Measurements from ENCODE around the gene FCN2. TPM values are rescaled to one million over a fixed set of nuclear protein-coding genes. Genes with fewer than 3 reads are reported as not detected.
"Not testable (repeated sequence)": the region's sequence is repeated elsewhere in the genome, so short reads cannot be mapped to it uniquely, and the experiment has no call there.

Gene FCN2
- total RNA-seq, 2 donors from 2014 or later = not detected

DNA sequence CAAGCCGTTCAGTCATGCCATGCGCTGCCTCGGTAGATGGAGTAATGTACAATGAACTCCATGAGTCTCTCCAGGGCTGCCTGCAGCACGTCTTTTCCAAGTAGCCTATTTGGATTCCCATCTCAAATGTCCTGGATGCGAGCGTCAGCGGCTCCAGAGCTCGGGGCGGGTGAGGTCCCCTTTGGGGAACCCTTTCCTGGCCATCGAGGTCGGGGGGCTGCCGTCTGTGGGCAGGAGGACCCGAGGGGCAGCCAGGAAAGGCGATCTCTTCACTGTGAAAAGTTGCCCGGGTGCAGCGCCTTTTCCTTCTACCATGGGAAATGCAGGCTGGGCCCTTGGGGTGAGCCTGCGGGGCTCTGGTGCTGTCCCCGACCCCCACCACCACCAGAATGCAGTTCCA is 36.9 kb upstream of the FCN2 start:
- no peaks in the 10 kb centered on the region for H3K36me3 Mint-ChIP-seq
- no peak for DNase-seq (ENCODE audit: low spot score in 2 of 2)
- H3K27ac Mint-ChIP-seq = no peak overlapping the region
- H3K9me3 Mint-ChIP-seq = no peaks in the 10 kb centered on the region
- no peak for ATAC-seq

DNA sequence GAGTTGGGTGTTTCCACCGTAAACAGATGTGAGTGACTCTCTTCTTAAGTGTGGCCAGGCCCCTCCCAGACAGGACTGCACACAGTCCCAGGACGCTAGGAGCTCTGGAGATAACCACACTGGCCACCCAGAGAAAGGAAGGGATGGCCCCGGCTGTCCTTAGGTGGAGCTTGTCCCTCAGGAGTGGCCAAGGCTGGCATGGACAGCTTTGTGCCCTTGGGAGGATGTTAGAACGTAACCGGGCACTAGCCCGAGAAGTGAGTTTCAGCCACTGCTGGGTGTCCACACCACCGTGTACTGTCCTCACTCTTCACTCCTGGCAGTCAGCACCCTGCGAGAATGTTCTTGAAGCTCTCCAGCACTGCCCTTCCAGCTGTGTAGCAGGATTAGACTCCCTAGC is 35.8 kb upstream of the FCN2 start:
- Mint-ChIP-seq H3K9me3 (no peaks in the 10 kb centered on the region), H3K27ac (no peak overlapping the region), H3K36me3 (no peaks in the 10 kb centered on the region)
- ATAC-seq (no peak), DNase-seq (ENCODE audit: low spot score in 2 of 2) (no peak)

DNA sequence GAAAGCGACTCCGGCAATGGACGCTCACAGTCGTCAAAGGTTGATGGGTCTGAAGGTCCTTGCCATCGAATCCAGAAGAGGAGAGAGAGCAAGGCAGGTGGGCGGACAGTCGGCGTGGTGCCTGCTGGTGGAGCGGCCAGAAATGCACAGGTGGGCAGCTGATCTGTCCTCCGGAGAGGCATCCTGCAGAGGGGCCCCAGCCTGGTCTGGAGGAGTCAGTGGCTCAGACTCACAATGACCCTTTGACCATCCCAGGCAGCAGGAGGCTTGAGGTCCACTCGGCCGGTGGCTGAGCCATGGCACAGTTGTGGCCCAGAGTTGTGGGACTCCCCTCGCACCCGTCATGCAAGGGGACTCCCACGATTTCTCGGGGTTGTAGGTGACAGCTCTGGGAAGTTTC is 34.4 kb upstream of the FCN2 start:
- ATAC-seq = no peak
- H3K36me3 Mint-ChIP-seq = no peaks in the 10 kb centered on the region
- no peak for DNase-seq (ENCODE audit: low spot score in 2 of 2)
- no peak overlapping the region for H3K27ac Mint-ChIP-seq
- H3K9me3 Mint-ChIP-seq = no peaks in the 10 kb centered on the region

DNA sequence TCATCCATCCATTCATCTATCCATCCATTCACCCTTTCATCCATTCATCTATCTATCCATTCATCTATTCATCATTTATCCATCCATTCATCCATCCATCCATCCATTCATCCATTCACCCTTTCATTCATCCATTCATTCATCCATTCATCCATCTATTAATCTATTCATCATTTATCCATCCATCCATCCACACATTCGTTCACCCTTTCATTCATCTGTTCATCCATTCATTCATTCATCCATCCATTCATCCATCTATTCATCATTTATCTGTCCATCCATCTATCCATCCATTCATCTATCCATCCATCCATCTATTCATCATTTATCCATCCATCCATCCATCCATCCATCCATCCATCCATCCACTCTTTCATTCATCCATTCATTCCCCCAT is 33.9 kb upstream of the FCN2 start:
- ATAC-seq = no peak
- Mint-ChIP-seq H3K9me3 (no peaks in the 10 kb centered on the region), H3K27ac (no peak overlapping the region), H3K36me3 (no peaks in the 10 kb centered on the region)
- no peak for DNase-seq (ENCODE audit: low spot score in 2 of 2)

DNA sequence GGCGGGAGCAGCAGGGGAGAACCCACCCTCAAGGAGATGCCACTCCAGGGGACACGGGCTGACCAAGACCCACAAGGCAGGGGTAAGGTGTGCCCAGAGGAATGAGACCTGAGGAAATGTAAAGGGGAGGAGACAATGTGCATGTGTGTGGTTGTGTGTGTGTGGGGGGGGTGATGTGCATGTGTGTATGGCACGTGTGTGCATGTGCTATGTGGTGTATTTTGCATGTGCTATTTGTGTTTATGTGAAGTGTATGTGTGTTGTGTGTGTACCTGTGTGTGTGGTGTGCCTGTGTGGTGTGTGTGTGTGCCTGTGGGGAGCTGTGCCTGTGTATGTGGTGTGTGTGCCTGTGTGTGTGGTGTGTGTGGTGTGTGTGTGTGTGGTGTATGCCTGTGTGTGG is 33.5 kb upstream of the FCN2 start:
- ATAC-seq (no peak), DNase-seq (ENCODE audit: low spot score in 2 of 2) (no peak)
- Mint-ChIP-seq H3K36me3 (no peaks in the 10 kb centered on the region), H3K9me3 (no peaks in the 10 kb centered on the region), H3K27ac (no peak overlapping the region)

DNA sequence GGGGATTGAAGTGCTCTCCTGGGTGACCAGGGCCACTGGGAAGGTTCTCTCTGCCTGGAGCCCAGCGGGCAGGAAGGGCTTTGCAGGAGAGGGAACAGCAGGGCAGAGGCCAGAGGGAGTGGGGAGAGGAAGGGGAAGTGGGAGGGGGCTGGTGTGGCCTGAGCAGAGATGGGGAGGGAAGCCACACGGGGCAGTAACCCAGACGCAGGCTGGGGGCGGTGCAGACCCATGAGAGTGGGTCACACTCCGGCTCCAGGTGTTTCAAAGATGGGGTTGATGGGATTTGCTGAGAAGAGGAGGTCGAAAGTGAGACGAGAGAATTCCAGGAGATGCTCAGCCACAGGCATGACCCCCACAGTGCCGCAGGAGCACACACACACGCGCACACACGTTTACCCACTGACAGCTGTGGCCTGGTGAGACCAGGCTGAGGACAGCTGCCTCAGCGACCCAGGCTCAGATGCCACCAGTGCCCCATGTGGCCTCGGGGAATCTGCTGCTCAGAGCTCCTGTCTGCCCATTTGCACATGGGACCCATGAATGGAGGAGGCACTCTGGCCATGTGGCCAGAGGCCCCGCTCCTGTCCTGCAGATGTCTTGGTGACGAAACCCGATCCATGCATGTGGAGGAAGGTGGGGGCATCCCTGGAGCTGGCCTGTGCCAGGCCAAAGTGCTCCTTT is 32.7 kb upstream of the FCN2 start:
- ATAC-seq (no peak), DNase-seq (ENCODE audit: low spot score in 2 of 2) (no peak)
- Mint-ChIP-seq H3K36me3 (no peaks in the 10 kb centered on the region), H3K9me3 (no peaks in the 10 kb centered on the region), H3K27ac (no peak overlapping the region)

DNA sequence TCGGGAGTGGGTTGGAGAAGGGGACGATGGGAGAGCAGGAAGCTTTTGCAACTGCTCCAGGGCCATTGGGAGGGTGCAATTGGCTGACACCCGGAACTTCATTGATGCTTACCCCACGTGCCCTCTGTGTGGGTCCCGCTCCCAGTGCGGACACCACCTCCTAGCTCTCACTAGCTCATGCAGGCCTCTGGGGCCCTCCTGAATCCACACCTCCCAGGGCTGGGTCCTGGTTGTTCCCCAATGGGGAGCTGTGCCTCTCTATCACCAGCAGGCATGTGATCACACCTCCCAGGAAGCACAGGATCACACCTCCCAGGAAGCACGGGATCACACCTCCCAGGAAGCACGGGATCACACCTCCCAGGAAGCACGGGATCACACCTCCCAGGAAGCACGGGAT is 32.1 kb upstream of the FCN2 start:
- Mint-ChIP-seq H3K9me3 (no peaks in the 10 kb centered on the region), H3K36me3 (no peaks in the 10 kb centered on the region), H3K27ac (no peak overlapping the region)
- DNase-seq (ENCODE audit: low spot score in 2 of 2) (no peak), ATAC-seq (no peak)

DNA sequence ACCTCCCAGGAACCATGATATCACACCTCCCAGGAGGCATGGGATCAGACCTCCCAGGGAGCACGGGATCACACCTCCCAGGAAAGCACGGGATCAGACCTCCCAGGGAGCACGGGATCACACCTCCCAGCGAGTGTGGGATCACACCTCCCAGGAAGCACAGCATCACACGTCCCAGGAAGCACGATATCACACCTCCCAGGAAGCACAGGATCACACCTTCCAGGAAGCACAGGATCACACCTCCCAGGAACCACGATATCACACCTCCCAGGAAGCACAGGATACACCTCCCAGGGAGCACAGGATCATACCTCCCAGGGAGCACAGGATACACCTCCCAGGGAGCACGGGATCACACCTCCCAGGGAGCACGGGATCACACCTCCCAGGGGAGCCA is 30.0 kb upstream of the FCN2 start:
- Mint-ChIP-seq H3K27ac (no peak overlapping the region), H3K36me3 (no peaks in the 10 kb centered on the region), H3K9me3 (no peaks in the 10 kb centered on the region)
- ATAC-seq (no peak), DNase-seq (ENCODE audit: low spot score in 2 of 2) (no peak)

DNA sequence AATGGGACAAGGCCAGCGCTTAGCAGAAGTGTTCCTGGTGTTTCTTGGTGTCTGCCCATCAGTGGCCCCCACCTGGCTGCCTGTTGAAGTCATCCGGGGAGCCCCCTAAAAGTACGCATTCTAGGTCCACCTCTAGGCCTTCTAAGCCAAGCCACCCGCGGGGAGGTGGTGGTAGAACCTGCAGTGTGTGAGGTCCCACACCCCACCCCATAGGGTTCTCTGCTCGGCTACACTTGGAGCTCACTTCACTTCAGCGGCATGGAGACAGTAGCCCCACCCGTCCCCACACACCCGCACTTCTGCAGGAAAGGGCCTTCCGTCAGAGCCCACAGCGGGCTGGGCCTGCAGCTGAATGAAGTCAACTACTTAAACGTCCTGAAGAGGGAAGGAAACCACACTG is 29.6 kb upstream of the FCN2 start:
- Mint-ChIP-seq H3K36me3 (no peaks in the 10 kb centered on the region), H3K27ac (no peak overlapping the region), H3K9me3 (no peaks in the 10 kb centered on the region)
- ATAC-seq (no peak), DNase-seq (ENCODE audit: low spot score in 2 of 2) (peak in 1 of 2 donors; percentile 30)

DNA sequence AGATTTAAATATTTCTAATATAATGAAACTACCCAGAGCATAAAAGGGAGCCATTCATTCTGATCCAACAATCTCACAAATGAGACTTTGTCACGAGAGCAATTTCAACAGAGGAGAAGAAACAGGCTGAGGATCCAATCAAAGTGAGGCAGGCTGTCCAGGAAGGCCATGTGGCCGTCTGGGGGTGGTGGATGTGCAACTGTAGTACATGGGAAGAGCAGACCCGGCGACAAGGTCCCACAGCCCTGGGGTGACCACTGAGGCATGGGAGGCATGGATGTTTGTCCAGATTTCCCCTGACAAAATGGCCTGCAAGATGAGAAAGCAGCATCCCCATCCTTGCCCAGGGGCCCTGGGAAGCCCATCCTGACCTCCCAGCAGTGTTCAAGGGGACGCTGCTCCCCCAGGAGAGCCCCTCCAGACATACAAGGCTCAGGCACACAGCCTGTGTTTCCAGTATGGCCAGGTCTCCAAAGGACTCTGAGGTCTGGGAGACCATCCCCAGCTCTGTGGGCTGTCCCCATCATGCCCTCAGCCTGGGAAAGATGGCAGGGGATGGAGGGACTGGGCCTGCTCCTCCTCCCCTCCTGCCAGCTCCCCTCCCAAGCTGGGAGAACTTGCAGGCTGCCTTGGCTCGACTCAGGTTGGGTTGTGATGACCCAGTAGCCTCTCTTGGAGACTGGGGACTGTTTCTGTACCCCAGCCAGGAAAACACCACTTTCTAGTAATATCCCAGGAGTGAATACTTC is 27.5 kb upstream of the FCN2 start:
- Mint-ChIP-seq H3K27ac (no peak overlapping the region), H3K36me3 (peaks cover 6 to 7% of the 10 kb centered on the region in 2 donors), H3K9me3 (peaks cover 4 to 5% of the 10 kb centered on the region in 2 donors)
- no peak for DNase-seq (ENCODE audit: low spot score in 2 of 2)
- ATAC-seq = no peak

DNA sequence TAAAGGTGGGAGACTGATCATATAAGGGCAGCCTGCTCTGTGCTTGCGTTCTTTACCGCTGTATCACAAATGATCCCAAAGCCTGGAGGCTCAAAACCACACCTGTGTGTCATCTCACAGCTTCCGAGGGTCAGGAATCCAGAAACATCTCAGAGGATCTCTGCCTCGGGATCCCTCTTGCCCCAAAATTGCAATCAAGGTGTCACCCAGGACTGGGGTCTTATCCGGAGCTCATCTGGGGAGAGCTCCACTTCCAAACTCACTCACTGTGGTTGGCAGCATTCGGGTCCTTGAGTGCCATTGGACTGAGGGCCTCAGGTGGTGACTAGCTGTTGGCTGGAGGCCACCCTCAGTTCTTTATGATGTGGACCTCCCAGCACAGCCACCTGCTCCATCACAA is 26.7 kb upstream of the FCN2 start:
- H3K9me3 Mint-ChIP-seq = peaks cover 4 to 5% of the 10 kb centered on the region in 2 donors

DNA sequence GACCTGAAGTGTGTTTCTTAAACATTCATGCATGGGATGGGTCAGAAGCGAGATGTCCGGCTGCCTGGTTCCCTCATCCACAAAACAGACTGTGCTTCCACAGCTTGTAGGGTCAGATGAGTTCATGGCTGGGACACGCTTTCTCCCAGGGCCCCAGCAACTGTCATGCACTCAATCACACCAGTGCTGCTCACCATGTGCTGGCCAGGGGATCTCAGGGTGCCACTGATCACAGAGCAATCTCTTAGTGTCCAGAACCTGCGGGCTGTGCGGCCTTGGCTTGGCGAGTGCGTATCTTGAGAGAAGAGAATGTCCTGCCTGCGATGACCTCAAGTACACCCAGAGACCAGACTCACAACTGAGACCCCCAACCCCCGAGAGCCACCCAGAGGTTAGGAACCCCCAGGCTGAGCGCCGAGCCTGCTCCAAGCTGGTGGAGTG is 26.0 kb upstream of the FCN2 start:
- peaks cover 6 to 7% of the 10 kb centered on the region in 2 donors for H3K36me3 Mint-ChIP-seq
- no peak for DNase-seq (ENCODE audit: low spot score in 2 of 2)
- H3K27ac Mint-ChIP-seq = no peak overlapping the region
- H3K9me3 Mint-ChIP-seq = peaks cover 4 to 5% of the 10 kb centered on the region in 2 donors
- no peak for ATAC-seq

More for the DNA sequence above, 26.7 kb upstream of the FCN2 start:
- DNase-seq (ENCODE audit: low spot score in 2 of 2) (no peak), ATAC-seq (no peak)
- H3K27ac Mint-ChIP-seq = no peak overlapping the region
- peaks cover 6 to 7% of the 10 kb centered on the region in 2 donors for H3K36me3 Mint-ChIP-seq

DNA sequence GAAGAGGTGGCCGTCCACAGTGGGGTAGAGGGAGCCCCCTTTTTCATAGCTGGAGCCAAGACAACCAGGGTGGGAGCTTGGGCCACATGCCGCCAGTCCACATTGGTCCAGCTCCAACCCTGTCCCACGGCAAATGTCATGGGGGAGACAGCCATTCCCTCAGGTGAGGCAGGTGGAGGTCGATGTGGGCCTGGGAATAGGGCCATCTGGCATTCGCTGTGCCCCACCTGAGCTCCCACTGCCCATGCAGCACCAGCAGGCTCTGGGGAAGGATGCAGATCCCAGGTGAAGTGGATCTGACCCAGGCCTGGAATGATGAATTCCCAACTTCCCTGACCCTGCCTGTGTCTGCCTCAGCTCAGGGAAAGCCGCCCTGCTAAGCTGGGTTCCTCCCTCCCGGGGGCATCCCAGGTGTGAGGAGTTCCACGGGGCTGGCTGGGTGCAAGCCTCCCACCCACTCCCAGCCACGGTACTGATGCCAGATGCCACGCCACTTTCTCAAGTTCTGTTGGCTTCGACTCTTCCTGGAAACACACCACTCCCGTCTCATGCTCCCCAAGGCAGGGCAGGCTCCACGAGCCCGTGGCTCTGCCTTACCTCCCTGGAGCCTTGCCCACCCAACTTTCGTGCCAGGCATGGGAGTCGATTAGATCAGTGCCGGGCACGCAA is 25.2 kb upstream of the FCN2 start:
- no peak for DNase-seq (ENCODE audit: low spot score in 2 of 2)
- Mint-ChIP-seq H3K9me3 (peaks cover 4 to 10% of the 10 kb centered on the region in 2 donors), H3K27ac (no peak overlapping the region), H3K36me3 (peaks cover 6 to 7% of the 10 kb centered on the region in 2 donors)
- no peak for ATAC-seq

DNA sequence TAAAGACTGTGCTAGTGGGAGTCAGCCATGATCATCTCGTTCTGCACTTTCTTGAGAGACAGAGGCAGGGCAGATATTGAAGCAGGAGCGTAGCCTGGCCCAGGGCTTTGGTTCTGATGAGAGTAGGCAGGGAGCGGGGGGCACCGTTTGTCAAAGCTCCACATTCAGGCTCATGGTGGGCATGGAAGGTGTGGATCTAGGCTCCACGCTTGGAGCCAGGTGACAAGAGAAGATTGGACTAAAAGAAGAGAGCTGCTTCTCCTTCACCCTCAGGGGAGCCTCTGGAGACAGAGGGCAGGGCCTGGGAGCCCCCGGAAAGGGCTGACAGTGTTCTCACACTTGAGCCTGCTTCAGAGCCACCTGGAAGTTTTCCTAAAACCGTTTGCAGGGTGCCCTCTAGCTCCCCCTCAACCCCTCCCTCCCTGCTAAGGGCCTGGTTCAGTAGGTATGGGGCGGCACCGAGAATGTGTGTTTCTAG is 24.7 kb upstream of the FCN2 start:
- Mint-ChIP-seq H3K36me3 (peaks cover 6 to 7% of the 10 kb centered on the region in 2 donors), H3K9me3 (peaks cover 4 to 10% of the 10 kb centered on the region in 2 donors)

DNA sequence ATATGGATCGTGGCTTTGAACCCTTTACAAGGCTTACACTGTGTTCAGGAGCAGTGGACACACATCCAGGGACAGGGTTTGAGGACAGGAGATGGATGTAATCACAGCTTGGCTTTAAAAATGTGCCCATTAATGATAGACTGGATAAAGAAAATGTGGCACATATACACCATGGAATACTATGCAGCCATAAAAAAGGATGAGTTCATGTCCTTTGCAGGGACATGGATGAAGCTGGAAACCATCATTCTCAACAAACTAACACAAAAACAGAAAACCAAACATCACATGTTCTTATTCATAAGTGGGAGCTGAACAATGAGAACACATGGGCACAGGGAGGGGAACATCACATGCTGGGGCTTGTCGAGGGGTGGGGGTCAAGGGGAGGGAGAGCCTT is 23.2 kb upstream of the FCN2 start:
- H3K36me3 Mint-ChIP-seq; ATAC-seq; DNase-seq (ENCODE audit: low spot score in 2 of 2); H3K27ac Mint-ChIP-seq; H3K9me3 Mint-ChIP-seq: not testable (repeated sequence)

More for the DNA sequence above, 24.7 kb upstream of the FCN2 start:
- DNase-seq (ENCODE audit: low spot score in 2 of 2) (no peak), ATAC-seq (no peak)
- no peak overlapping the region for H3K27ac Mint-ChIP-seq

DNA sequence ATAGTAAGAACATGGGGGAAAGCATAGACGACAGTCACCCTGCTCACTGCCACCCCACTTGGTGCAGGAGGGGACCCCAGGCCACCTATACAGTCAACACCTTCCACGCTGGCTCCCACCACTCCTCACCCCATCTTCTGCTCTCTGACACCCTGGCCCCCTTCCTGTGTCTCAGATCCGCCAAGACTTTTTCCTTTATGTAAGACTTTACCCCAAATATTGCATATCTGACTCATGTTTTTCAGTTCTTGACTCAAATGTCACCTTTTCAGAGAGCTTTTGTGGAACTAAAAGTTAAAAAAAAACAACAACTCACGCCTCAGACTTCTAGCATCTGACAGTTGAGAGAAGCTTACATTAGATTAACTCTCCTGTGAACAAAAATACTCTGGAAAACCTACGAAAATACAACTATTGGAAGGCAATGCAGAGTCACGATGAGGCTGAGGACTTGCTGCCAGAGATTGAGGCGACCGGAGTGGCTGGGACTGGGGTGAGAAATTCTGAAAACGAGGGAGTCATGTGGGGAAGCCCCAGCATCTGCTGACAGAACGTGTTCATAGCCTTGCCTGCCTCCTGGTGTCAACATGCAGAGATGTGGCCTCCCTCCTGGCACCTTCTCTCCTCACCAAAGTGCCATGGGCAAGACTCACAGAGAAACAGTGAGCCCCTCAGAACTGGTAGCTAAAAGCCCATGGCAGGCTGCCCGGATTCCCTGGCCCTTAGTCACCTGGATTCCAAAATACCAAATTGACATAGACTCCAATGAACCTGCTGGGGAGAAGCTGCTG is 22.4 kb upstream of the FCN2 start:
- peaks cover 4 to 10% of the 10 kb centered on the region in 2 donors for H3K9me3 Mint-ChIP-seq
- H3K27ac Mint-ChIP-seq = no peak overlapping the region
- H3K36me3 Mint-ChIP-seq = peaks cover 6 to 7% of the 10 kb centered on the region in 2 donors
- DNase-seq (ENCODE audit: low spot score in 2 of 2) = peak in 1 of 2 donors; percentile 54
- ATAC-seq = peak; percentile 91 to 94
